Activated T-cell treated with anti-CD3 and anti-CD28 coated beads for 48 hours (primary cell): Measurements from ENCODE around the gene CCDC91.
"Not testable (repeated sequence)": the region's sequence is repeated elsewhere in the genome, so short reads cannot be mapped to it uniquely, and the experiment has no call there.

Source experiments
- DNase-seq: peaks from one replicate; pipeline ENCODE4 v3.0.0-alpha.2; 2020; ENCODE audit warnings: low read depth

The CCDC91 gene

DNA sequence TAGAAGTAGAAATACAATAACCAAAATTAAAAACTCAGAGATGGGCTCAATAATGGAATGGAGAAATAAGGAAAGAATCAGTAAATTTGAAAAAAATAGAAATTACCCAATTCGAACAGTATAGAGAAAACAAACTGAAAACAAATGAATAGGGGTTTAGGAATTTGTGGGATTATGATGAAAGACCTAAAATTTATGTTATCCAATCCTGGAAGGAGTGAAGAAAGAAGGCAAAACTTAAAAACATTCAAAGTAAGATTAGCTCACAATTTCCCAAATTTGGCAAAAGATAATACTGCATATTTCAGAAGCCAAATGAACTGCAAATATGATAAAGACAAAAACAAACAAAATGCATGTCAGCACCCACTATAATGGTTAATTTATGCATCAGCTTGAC lies 177.1 kb downstream of the CCDC91 start:
- DNase-seq = no peak

DNA sequence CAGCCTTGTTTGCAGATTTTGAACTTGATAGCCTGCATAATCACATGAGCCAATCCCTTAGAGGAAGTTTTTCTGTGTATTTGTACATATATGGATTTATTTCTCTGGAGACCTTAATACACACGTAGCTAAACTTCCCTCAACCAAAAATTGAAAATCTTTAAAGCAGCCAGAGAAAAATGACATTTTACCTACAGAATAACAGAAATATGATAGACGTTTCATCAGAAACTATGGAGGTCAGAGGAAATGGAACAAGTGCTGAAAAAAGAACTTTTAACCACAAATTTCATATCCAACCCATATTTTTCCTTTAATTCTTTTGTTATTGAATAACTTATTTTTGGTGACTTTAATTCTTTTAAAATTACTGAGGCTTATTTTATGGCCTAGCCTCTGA lies 177.7 kb downstream of the CCDC91 start:
- no peak for DNase-seq

DNA sequence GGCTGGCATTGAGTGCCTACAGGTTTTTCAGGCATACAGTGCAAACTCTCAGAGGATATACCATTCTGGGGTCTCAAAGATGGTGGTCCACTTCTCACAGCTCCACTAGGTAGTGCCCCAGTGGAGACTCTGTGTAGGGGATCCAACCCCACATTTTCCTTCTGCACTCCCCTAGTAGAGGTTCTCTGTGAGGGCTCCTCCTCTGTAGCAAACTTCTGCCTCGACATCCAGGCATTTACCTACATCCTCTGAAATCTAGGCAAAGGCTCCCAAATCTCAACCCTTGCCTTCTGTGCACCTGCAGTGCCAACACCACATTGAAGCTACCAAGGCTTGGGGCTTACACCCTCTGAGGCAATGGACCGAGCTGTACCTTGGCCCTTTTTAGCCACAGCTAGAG lies 179.2 kb downstream of the CCDC91 start:
- no peak for DNase-seq

DNA sequence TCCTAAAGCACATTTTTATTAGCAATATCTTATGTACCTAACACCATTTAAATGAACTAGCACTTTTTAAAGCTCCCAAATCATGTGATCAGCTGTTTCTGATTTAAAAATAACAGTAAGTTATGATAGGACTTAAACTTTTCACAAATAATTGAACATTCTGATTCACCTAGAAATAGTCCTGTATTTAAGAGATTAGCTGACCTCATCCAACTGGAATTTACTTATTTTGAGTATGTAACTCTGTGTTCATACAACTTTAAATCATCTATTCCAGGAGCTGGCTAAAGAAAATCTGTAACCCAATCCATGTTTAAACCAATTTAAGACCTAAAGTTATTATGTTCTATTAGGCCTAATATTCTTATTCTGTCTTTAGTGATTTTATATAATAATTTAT lies 184.3 kb downstream of the CCDC91 start:
- DNase-seq = no peak

DNA sequence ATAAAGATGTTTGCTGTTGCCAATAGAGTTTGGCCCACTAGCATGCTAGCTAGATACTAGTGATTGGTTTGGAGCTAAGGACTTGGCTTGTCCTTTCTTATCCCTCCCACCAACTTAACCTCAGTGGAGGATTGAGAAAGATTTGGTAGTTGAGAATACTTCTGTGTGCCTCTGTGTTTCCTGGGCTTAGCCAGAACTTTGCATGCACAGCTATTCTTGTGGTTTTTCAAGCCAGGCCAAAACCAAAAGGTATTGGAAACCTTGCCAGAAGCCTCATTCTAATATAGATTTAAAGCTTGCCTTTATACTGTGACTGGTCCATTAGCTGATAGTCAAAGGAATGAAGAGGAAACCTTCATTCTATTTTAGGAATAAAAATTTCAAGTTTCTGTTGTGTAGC lies 188.5 kb downstream of the CCDC91 start:
- no peak for DNase-seq

DNA sequence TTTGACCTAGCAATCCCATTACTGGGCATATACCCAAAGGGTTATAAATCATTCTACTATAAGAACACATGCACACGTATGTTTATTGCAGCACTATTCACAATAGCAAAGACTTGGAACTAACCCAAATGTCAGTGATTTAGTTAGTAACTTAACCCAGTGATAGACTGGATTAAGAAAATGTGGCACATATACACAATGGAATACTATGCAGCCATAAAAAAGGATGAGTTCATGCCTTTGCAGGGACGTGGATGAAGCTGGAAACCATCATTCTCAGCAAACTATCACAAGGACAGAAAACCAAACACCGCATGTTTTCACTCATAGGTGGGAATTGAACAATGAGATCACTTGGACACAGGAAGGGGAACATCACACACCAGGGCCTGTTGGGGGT lies 189.5 kb downstream of the CCDC91 start:
- DNase-seq = not testable (repeated sequence)

DNA sequence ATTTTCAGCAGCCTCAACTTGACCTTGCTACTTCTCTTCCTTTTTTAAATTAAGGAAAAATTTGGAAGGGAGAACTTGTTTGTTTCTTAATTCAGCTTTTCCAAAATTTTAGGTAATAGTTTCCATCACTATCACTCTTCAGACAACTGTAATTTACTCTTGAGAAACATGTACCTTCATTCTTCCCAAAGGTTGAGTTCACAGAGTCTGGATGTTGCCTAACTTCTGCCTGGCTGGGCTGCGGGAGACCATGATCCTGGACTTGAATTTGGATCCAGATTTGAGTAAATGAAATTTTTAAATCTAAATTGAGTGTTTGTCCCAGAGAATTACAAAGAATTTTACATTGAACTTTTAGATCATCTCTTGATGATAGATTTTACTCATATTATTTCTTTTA lies 193.1 kb downstream of the CCDC91 start:
- DNase-seq = no peak

DNA sequence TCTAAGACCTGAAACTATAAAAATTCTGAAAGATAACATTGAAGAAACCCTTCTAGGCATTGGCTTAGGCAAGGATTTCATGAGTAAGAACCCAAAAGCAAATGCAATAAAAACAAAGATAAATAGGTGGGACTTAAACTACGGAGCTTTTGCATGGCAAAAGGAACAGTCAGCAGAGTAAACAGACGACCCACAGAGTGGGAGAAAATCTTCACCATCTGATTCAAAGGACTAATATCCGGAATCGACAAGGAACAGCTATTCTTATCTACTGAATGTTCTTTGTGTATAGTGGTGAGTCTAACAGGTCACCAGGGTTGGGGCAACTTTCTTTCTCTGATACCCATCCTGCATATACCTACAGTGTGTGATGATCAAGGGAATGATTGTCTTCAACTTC lies 198.6 kb downstream of the CCDC91 start:
- no peak for DNase-seq

DNA sequence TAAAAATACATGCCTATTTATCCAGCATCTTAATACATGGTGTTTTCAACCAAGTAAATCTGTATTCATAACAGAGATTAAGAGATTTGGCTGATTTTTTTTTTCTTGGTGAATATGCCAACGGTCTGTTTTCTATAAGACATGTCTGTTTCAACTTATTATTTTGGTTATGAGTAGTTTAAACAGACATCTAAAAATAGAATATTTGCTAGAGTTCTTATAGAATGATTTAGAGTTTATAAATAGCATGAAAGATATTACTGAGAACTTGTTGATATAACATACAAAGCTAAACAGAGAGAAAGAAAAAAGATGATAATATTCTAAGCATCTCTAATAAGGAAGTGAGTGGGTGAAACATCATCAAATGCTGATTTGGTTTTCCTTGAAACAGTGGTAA lies 199.9 kb downstream of the CCDC91 start:
- DNase-seq = no peak

DNA sequence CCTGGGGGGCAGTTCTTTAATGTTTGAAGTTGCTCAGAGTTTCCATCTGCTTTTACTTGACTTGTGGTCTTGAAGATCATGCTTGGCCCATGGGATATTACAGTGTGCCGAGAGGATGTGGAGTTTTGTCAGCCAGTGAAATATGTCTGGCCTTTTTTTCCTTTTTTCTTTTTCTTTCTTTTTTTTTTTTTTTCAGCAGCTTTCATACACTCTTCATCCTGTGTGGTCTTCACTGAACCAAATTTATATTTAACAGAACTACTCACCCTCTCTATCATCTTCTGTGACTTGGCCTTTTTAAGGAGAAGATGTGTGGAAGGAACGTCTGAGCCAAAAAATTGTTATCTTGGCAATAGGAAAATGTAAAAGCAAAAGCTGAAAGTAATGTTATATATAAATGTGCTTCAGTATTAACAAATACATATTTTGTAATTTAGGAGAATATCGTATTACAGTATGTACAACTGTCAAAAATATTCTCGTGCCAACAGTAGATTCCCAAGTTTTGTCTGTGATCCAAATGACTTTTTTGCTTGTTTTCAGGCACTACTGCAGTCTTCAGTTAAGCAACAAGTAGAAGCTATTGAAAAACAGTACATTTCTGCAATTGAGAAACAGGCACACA lies 200.6 kb downstream of the CCDC91 start:
- DNase-seq = no peak

DNA sequence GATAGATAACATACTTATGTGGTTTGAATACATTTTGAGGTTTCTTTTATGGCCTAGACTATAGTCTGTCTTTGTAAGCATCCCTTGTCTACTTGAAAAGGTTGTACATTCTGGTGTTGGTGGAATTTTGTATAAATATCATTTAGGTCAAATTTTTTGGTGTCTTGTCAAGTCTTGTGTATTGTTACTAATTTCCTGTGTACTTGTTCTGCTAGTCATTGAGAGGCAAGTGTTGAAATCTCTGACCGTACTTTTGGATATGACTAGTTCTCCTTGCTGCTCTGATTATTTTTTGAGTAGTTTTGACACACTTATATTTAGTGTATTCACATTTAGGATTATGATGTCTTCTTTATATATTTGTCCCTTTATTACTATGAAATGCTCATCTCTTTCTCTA lies 219.6 kb downstream of the CCDC91 start:
- DNase-seq = no peak

DNA sequence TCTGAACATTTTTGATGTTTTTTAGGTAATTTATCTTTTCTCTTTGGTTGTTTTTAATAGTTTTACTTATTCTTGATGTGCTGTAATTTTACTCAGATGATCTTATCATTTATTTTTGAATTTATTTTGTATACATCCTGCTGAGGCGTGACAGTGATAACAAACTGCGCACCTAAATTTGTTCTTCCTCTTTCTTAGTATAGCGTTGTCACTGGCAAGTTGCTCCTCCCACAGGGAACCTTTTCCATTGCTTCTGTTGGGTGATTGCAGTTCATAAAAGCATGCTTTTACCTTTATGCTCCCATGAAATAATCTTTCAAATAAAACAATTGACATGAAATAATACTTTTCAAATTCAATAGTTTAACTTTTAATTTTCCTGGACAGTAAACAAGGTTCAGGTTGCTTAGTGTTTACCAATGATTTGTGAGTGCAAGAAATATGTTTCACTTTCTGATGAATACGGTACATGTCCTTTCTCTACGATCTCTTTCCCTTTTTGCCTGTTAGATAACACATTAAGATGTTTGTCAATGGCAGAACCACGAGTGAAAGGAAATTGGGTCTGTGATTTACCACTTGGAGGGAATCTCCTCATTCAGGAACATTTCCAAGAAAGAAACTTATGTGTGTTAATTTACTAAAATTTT lies 223.3 kb downstream of the CCDC91 start:
- no peak for DNase-seq

DNA sequence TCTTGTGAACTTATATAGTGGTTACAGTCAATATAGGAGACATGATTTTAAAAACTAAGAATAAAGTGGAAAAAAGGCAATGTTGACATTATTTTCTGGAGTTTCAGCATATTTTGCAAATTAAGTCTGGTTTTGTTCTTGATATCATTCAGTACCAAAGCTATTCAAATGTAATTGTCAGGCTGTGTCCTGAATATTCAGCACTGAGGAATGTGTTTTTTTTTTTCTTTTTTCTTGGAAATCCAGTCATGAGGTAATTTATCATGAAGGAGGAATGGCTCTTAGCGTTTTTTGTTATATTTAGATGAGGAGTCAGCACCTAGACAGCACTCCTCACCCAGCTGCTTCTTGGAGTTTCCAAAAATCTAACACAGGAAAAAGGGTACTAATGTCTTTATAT lies 225.5 kb downstream of the CCDC91 start:
- no peak for DNase-seq

DNA sequence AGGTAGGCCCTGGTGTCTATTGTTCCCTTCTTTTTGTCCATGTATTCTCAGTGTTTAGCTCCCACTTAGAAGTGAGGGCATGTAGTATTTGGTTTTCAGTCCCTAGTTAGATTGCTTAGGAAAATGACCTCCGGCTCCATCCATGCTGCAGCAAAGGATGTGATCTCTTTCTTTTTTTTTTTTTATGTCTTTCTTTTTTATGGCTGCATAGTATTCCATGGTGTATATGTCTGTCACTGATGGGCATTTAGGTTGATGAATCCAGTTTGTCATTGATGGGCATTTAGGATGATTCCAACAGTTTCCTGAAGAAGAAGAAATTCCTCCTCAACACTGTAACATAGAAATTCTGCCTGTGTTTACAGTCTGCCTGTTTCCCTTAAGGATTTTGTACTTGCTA lies 231.1 kb downstream of the CCDC91 start:
- no peak for DNase-seq

DNA sequence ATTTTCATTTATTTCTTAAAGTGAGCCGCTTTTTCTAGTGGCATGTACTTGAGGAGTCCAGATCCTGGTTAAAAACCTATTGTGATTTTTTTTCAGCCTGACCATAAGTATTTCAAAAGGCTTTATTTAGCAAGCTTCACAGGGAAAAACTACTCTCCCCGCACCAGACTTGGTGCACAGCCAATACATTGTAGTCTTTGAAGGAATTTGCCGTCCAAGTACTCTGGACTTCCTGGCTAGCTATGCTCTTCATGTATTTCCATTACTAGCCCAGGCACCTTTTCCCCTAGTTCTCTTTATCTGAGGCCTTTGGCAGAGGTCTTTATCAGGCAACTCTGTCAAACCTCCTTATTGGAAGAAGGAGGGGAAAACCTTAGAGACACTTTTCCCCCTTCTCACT lies 234.7 kb downstream of the CCDC91 start:
- no peak for DNase-seq

DNA sequence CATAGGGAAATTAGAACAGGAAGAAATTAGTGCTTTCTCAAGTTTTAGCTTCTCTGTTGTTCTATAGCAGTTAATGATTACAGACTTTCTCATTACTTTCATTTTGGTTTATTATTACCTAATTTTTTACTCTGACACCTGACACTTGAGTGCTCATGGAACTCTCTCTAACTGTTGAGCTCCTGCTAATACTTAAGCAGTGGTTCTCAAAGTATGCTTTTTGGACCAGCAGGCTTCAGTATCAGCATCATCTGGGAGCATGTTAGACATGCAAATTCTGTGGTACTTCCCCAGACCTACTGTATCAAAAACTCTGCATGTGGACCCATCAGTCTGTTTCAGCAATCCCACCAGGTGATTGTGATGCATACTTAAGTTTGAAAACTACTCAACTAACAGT lies 235.3 kb downstream of the CCDC91 start:
- DNase-seq = no peak

DNA sequence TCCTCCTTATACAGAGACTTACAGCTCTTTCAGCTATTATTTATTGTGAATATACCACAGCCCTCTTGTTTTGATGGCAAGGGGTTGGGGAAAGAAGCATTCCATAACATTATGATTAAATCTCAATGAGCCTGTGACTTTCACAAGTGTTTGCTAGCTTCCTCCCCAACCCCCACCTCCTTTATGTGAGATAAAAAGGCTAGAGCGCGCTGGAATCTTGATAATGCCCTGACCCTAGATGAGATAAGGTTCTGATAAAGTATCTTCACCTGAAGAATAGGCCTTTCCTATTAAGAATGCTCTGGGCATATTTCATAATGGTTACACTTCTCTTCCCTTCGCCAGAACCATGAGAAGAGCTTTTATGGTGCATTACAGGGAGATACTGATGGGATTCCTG lies 236.8 kb downstream of the CCDC91 start:
- DNase-seq = no peak

DNA sequence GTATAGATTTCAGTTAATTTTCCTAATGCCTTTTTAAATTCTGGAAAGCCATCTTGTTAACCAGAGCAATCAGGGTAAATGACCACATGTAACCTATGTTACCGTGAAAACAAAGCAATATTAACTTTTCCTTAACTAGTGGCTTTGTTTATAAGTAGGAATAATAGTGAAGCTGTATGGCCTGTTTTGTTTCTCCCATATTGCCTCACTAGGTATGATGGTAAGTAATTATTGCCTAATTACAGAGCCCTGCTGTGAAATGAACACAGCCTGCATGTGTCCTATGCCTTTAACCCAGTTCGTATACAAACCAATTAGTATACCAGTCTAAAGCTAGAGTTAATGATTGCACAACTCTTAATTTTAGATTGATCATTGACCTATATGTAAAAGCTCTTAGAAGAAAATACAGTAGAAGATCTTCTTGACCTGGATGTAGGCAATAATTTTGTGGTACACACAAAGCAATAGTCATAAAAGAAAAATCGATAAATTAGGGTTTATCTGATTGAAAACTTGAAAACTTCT lies 249.9 kb downstream of the CCDC91 start:
- no peak for DNase-seq

DNA sequence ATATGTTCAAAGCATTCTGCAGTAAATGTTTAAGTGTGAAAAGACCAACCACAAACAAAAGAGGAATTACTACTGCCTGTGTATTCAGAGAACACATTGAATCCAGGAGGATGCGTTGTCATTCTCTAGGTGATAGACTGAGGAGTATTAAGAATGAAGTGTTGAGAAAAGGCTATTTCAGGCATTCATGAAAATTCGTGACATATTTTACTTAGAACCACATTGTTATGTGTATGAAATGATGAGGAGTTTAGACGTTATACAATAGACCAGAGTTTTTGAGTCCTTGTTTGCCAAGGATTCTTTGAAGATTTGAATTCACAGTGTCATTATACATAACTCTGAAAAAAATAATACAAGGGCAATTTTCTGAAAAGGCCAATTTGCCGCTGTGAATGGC lies 251.8 kb downstream of the CCDC91 start:
- no peak for DNase-seq

DNA sequence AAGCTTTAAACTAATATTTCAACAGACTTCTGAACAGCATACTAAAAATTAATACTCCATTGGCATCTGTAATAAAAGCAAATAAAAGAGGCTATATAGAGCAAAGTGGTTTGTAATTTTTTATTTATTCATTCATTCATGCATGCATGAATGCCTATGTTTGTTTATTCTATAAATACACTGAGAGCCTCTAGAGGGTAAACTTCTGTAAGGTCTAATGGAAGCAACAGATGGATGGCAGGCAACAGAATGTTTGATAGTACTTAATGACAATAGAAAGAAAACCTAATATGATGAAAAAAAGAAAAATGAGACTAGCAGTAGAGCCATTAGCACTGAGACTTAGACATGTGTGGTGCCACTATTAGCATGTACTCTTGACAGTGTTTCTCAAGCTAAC lies 253.1 kb downstream of the CCDC91 start:
- DNase-seq = no peak

DNA sequence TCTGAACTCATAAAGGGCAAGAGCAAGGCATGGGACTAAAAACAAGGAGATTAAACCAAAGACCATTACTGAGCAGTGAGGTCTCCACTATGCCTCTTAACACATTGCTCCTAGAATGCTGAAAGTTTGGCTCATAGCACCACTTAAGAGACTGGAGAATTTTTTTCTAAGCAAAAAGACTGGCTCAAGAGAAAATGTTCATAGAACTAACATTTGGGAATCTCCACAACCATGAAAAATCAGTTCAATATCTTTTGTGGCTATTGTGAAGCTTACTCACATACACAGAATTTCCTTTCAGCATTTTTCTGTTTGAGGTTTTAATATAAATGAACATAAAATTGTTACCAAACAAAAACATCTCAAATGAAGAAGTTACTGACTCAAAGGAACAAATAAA lies 255.8 kb downstream of the CCDC91 start:
- DNase-seq = no peak

DNA sequence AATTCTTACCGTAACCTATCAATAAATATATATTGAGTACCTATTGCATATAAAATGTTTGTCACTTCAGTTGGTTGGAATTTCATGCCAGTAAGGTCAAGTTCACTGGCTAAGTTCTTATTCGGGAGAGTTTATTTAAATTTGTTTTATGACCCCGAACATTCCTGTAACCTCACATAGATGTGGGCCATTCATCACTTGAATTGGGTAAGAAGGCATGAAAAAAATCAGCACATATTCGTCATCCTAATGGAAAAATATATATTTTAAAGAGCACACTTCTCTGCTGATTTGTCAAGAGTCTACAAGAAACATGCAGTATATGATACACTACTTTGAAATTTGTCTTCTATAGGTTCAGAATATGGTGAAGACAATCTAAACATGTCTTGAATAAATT lies 263.4 kb downstream of the CCDC91 start:
- DNase-seq = no peak

DNA sequence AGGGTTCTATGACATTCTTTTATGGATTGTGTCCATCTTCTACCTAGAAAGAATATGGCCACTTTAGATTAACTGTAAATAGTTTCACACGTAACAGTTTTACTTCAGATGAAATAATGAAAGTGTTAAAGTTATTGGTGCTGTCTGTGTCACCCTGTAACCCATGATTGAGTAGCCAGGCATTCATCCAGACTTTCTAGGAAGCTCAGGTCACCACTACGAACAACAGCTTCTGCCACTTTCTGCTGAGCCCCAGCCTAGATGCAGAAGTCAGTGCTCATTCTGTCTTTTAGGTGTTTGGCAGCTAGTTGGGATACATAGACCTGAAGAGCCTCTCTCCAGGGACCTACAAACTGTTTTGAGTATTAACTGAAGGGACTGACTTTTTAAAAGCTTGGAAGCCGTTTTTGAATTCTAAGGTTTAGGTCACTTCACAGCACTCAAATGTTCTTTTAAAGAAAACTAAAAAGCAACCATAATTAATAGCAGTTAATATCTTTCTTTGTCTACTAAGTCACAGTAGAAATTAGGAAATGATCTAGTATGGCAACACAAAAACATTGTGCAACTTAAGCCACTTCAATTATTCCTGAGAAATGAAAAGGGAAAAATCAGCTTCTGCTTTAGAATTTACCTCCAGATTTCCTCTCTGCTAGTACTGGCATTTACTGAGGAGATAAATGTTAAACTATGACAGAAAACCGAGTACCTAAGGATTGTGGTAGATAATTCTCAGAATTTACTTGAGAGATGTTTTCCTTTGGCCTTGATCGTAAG lies 266.9 kb downstream of the CCDC91 start:
- DNase-seq = no peak
